NCI-H2107 treated with DMSO at 0.1 percent for 48 hours (cell line): ENCODE results near the gene TNFAIP1.
A peak's percentile ranks its signal among the peaks of the same experiment; 100 is the strongest.

Experiments used
- DNase-seq: peaks from one replicate; lab custom pipeline; 2025; ENCODE audit not compliant: unreplicated experiment; lab: John Stamatoyannopoulos, UW

Gene TNFAIP1

GRCh38 chr17:28345419-28346198 lies 10.0 kb downstream of the TNFAIP1 start:
- DNase-seq = peak; percentile 24

- no peak for DNase-seq
Measured at GRCh38 chr17:28346199-28346580, 10.6 kb downstream of the TNFAIP1 start.

GRCh38 chr17:28346746-28347246 lies 11.2 kb downstream of the TNFAIP1 start:
- no peak for DNase-seq

- no peak for DNase-seq
Measured at GRCh38 chr17:28347261-28347891, 11.8 kb downstream of the TNFAIP1 start.

- DNase-seq = no peak
Measured at GRCh38 chr17:28348979-28349378, 13.4 kb downstream of the TNFAIP1 start.

GRCh38 chr17:28350271-28350670 lies 14.7 kb downstream of the TNFAIP1 start:
- no peak for DNase-seq

- peak; percentile 73 for DNase-seq
Measured at GRCh38 chr17:28357061-28357900, 21.7 kb downstream of the TNFAIP1 start, which contains the start of gene POLDIP2. Gene POLDIP2 (minus strand): TSS chr17:28357527. CDS start chr17:28357448, 79 bp downstream.

GRCh38 chr17:28357901-28358197 lies 22.3 kb downstream of the TNFAIP1 start:
- no peak for DNase-seq

- DNase-seq = no peak
Measured at GRCh38 chr17:28363186-28363585, 27.6 kb downstream of the TNFAIP1 start.

GRCh38 chr17:28363776-28364650 lies 28.5 kb downstream of the TNFAIP1 start:
- DNase-seq = no peak

- DNase-seq = no peak
Measured at GRCh38 chr17:28364665-28365363, 29.3 kb downstream of the TNFAIP1 start, which contains the start of gene SEBOX. Gene SEBOX (minus strand): TSS chr17:28365199. CDS start chr17:28365151, 48 bp downstream.

GRCh38 chr17:28365487-28365886 lies 29.9 kb downstream of the TNFAIP1 start:
- DNase-seq = no peak

- DNase-seq = no peak
Measured at GRCh38 chr17:28366605-28367004, 31.0 kb downstream of the TNFAIP1 start.

GRCh38 chr17:28367641-28368305 lies 32.2 kb downstream of the TNFAIP1 start:
- no peak for DNase-seq

GRCh38 chr17:28368306-28368831 lies 32.8 kb downstream of the TNFAIP1 start:
- no peak for DNase-seq

- DNase-seq = no peak
Measured at GRCh38 chr17:28368915-28369683, 33.5 kb downstream of the TNFAIP1 start.

GRCh38 chr17:28369684-28370034 lies 34.1 kb downstream of the TNFAIP1 start:
- no peak for DNase-seq

GRCh38 chr17:28370035-28370743 lies 34.6 kb downstream of the TNFAIP1 start, which contains the start of gene VTN:
Gene VTN (minus strand): TSS chr17:28370307. CDS start chr17:28370203, 104 bp downstream.
- DNase-seq = no peak
